GM15510 (cell line): ENCODE data around the gene SH3PXD2A.

Experiments
- POLR2A ChIP-seq: IDR thresholded peaks from 3 replicates; pipeline ENCODE4 v1.6.1; 2011; ENCODE audit warnings: borderline replicate concordance; ENCODE audit not compliant: insufficient read length; ENCODE audit errors: extremely low read depth

SH3PXD2A gene

GRCh38 chr10:103554488-103555324 is 300.7 kb downstream of the SH3PXD2A start:
- no peak for TF ChIP-seq POLR2A

GRCh38 chr10:103553743-103554487 is 301.5 kb downstream of the SH3PXD2A start:
- no peak for TF ChIP-seq POLR2A

- TF ChIP-seq POLR2A: no peak
Measured at GRCh38 chr10:103552856-103553742, 302.3 kb downstream of the SH3PXD2A start.

- TF ChIP-seq POLR2A: no peak
Measured at GRCh38 chr10:103551619-103552602, 303.5 kb downstream of the SH3PXD2A start.

- no peak for TF ChIP-seq POLR2A
Measured at GRCh38 chr10:103550229-103550628, 305.1 kb downstream of the SH3PXD2A start.

- TF ChIP-seq POLR2A: no peak
Measured at GRCh38 chr10:103549349-103549685, 306.1 kb downstream of the SH3PXD2A start.

- TF ChIP-seq POLR2A: no peak
Measured at GRCh38 chr10:103548581-103549348, 306.6 kb downstream of the SH3PXD2A start.

GRCh38 chr10:103548006-103548405 is 307.4 kb downstream of the SH3PXD2A start:
- no peak for TF ChIP-seq POLR2A

- no peak for TF ChIP-seq POLR2A
Measured at GRCh38 chr10:103547391-103547946, 307.9 kb downstream of the SH3PXD2A start.

- no peak for TF ChIP-seq POLR2A
Measured at GRCh38 chr10:103546401-103546800, 309.0 kb downstream of the SH3PXD2A start.

- TF ChIP-seq POLR2A: no peak
Measured at GRCh38 chr10:103545771-103546281, 309.6 kb downstream of the SH3PXD2A start.

- TF ChIP-seq POLR2A: no peak
Measured at GRCh38 chr10:103545366-103545765, 310.0 kb downstream of the SH3PXD2A start.
